ENCODE measurements around the gene ERC2. TPM values are rescaled to one million over a fixed set of nuclear protein-coding genes. Genes with fewer than 3 reads are reported as not detected.

ERC2 gene
- total and polyA plus RNA-seq, 2 of the 8 experiments (the other 6 are each of a cell fraction or from before 2014, with no cell fraction given): 16.4 to 22.8 TPM

GRCh38 chr3:55524565-55525244, 943.6 kb downstream of the ERC2 start:
- no peak overlapping the region for H2BK5ac ChIP-seq (ENCODE audit: low read depth, low read length)
- H4K20me1 ChIP-seq (replicated peaks in 1 of 2; ENCODE audit: control insufficient read depth in 1 of 2, insufficient read depth in 2 of 2, low read length in 2 of 2): no peaks in the 10 kb centered on the region
- H2BK120ac ChIP-seq (replicated peaks; ENCODE audit: low read depth, low read length): no peak overlapping the region
- peaks cover 0 to 2% (median 0%) of the 10 kb centered on the region in 4 experiments; a peak in 1 of 7 replicates for H3K27me3 ChIP-seq (replicated peaks in 1 of 4; ENCODE audit: control insufficient read depth in 3 of 4, extremely low read depth in 1 of 4, insufficient read depth in 3 of 4, low read length in 3 of 4)
- ChIA-PET POLR2A (ENCODE audit: partially characterized antibody) (no interaction called here), CTCF (ENCODE audit: partially characterized antibody) (interaction anchor here (0.8 to 1.5 kb wide), 5 partner anchors 10 to 197 kb away, joined by 3 to 5 read pairs (median 4); no protein-coding TSS in a partner anchor)
- no peak overlapping the region for H4K5ac ChIP-seq (ENCODE audit: insufficient read length, low read depth, low read length)
- no peak overlapping the region for H2BK20ac ChIP-seq (ENCODE audit: low read length)
- H3K9me3 ChIP-seq (ENCODE audit: insufficient read depth in 2 of 2, low read depth in 1 of 2, low read length in 1 of 2): no peaks in the 10 kb centered on the region
- FAIRE-seq (no peak), DNase-seq (ENCODE audit: low read depth in 1 of 2, low spot score in 2 of 2) (no peak)
- H2BK12ac ChIP-seq (ENCODE audit: low read depth, low read length): no peak overlapping the region
- no peak overlapping the region for H2AK5ac ChIP-seq (ENCODE audit: low read depth, low read length)
- H3K79me1 ChIP-seq (ENCODE audit: low read depth, low read length): no peaks in the 10 kb centered on the region
- H3K56ac ChIP-seq (replicated peaks; ENCODE audit: insufficient read length, low read depth, low read length): no peak overlapping the region
- no peak overlapping the region for H4K91ac ChIP-seq (replicated peaks; ENCODE audit: insufficient read length, low read length)
- 93% methylated on average over 4 of the region's 4 CpGs; no CpG with 5 or more reads in 1 of the 2 experiments for WGBS, 2 experiments (ENCODE audit: extremely low coverage in 1 of 2, insufficient coverage in 1 of 2, insufficient read length in 1 of 2, insufficient replicate concordance in 2 of 2, low coverage in 1 of 2, low lambda C conversion rate in 2 of 2, missing lambda C conversion rate in 1 of 2)
- H3K9ac ChIP-seq (replicated peaks in 1 of 4; ENCODE audit: extremely low read depth in 1 of 4, low read depth in 3 of 4, low read length in 3 of 4): no peak overlapping the region
- peaks cover 7 to 16% (median 14%) of the 10 kb centered on the region in 4 experiments for H3K4me1 ChIP-seq (replicated peaks in 1 of 4; ENCODE audit: control insufficient read depth in 3 of 4, insufficient read depth in 4 of 4, low read length in 3 of 4)
- H2BK15ac ChIP-seq (ENCODE audit: low read length): no peak overlapping the region
- no peak overlapping the region for H3K18ac ChIP-seq (ENCODE audit: extremely low read depth, low read length)
- H3K27ac ChIP-seq (ENCODE audit: low read depth, low read length): no peak overlapping the region
- no peak overlapping the region for H3K4ac ChIP-seq (replicated peaks; ENCODE audit: insufficient read length, low read depth, low read length)
- H3K14ac ChIP-seq (ENCODE audit: insufficient read length): no peak overlapping the region
- H3K79me2 ChIP-seq (ENCODE audit: control insufficient read depth in 1 of 2, insufficient read depth in 2 of 2, low read length in 2 of 2): no peaks in the 10 kb centered on the region
- H3K23me2 ChIP-seq (ENCODE audit: low read depth, low read length): no peaks in the 10 kb centered on the region
- H3K4me2 ChIP-seq (ENCODE audit: insufficient read depth in 1 of 2, low read depth in 2 of 2, low read length in 2 of 2): no peak overlapping the region
- no peaks in the 10 kb centered on the region for H3K36me3 ChIP-seq (ENCODE audit: control insufficient read depth in 2 of 4, insufficient read depth in 4 of 4, low read length in 3 of 4)
- H2AFZ ChIP-seq (ENCODE audit: low read length): no peak overlapping the region
- H4K8ac ChIP-seq (ENCODE audit: extremely low read depth, insufficient read depth, low read length): no peak overlapping the region
- H3K23ac ChIP-seq (ENCODE audit: insufficient read length): no peak overlapping the region
- no peak overlapping the region for H3K4me3 ChIP-seq (ENCODE audit: extremely low read depth in 1 of 4, insufficient read depth in 2 of 4, low read depth in 3 of 4, low read length in 4 of 4)
- TF ChIP-seq RBBP5 (IDR thresholded peaks at IDR 0.05; ENCODE audit: borderline replicate concordance, low read depth, low read length) (no peak), ATF3 (IDR thresholded peaks at IDR 0.05; ENCODE audit: insufficient read depth, low read depth, low read length) (no peak), CHD2 (IDR thresholded peaks at IDR 0.05; ENCODE audit: low read length) (no peak), SUZ12 (IDR thresholded peaks at IDR 0.05; ENCODE audit: low read length) (no peak), RNF2 (IDR thresholded peaks at IDR 0.05; ENCODE audit: borderline replicate concordance, low read depth, low read length, missing control alignments, poor library complexity, severe bottlenecking) (no peak), RXRA (IDR thresholded peaks at IDR 0.05; ENCODE audit: insufficient read depth, low read depth, low read length) (no peak), SIRT6 (IDR thresholded peaks at IDR 0.05; ENCODE audit: low read length) (no peak), PHF8 (conservative IDR thresholded peaks at IDR 0.05; ENCODE audit: low read depth, low read length) (no peak), SP4 (IDR thresholded peaks at IDR 0.05; ENCODE audit: low read length) (no peak), MAFK (IDR thresholded peaks at IDR 0.05; ENCODE audit: low read depth, low read length) (no peak), TAF7 (optimal IDR thresholded peaks at IDR 0.05; ENCODE audit: borderline replicate concordance, low read depth, low read length) (no peak), SRF (IDR thresholded peaks at IDR 0.05; ENCODE audit: low read depth, low read length) (no peak), TAF1 (IDR thresholded peaks at IDR 0.05; ENCODE audit: low read depth, low read length) (no peak)

All from H1 (cell line).